HG03159 (cell line): Measurements from ENCODE around the gene SIRPA.
"Not testable (repeated sequence)": the region's sequence is repeated elsewhere in the genome, so short reads cannot be mapped to it uniquely, and the experiment has no call there.

ENCODE experiments used
- ATAC-seq: cut with Tn5 transposase; IDR thresholded peaks from one replicate; pipeline ENCODE4 v1.9.1; 2021; ENCODE audit warnings: mild to moderate bottlenecking, moderate library complexity; ENCODE audit not compliant: unreplicated experiment

The SIRPA gene

GRCh38 chr20:1905693-1906092 lies 10.5 kb downstream of the SIRPA start:
- ATAC-seq: no peak

DNA sequence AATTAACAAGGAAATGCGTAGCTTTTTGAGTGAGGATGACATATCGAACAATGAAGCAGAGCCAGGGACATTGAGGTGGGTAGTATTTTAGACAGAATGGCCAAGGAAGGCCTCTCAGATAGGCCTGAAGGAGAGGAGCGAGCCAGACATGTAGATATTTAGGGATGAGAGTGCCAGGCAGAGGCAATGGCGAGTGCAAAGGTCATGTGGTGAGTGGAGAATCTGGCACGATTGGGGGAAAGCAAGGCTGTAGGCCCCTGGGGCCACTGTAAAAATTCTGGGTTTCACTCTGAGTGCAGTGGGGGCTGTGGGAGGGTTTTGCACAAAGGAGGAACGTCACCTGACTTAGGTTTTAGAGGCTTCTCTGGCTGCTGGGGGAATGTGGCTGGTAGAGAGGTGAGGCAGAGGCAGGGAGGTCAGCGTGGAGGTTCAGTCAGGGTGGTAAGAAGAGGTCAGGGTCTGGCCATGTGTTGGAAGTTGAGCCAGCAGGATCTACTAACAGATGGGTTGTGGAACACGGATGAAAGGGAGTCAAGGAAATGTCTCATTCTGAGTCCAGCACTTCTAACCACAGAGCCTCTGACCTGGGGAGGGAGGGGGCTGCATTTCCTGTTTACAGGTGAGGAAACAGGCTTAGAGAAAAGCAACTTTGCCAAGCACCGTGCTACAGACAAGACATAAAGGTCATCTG lies 11.3 kb downstream of the SIRPA start:
- ATAC-seq: no peak

DNA sequence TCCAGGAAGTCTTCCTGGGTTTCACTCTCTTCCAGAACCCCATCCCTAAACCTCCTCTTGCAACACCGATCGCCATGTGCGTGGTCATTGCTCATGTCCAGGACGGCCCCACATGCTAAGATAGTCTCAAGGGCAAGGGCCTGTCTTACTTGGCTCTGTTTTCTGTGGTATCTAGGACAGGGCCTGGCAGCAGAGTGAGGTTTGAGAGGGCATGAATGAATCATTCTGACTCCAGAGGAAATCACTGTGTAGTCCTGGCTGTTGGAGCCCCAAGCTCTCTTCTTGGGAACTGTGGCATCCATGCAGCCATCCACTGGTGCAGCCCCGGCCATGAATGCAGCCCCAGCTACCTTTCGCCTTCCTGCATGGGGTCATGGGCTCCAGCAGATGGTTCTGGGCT lies 12.4 kb downstream of the SIRPA start:
- no peak for ATAC-seq

- no peak for ATAC-seq
These were observed 13.0 kb downstream of the SIRPA start for GRCh38 chr20:1908191-1908590.

GRCh38 chr20:1909097-1909496 lies 13.9 kb downstream of the SIRPA start:
- no peak for ATAC-seq

- ATAC-seq: no peak
These were observed 16.3 kb downstream of the SIRPA start for GRCh38 chr20:1911536-1911935.

- ATAC-seq: no peak
These were observed 16.8 kb downstream of the SIRPA start for GRCh38 chr20:1912053-1912452.

DNA sequence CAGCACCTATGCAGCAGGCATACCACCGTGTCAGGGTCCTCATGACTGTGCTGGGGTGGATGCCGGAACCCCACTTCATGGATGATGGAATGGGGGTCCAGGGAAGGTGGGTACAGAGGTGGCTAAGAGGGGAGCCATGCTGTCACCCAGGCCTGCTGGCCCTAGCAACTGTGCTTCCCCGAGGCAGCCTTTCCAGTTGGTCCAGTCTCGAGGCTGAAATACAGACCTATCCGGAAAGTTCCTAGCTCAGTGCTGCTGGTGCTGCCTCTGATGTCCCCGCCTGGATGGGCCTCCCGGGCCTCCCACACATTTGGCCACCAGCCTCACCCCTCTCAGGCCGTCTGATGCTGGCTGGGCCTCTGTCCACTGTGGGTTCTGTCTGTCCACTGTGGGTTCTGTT lies 17.4 kb downstream of the SIRPA start:
- ATAC-seq: no peak

- not testable (repeated sequence) for ATAC-seq
These were observed 20.0 kb downstream of the SIRPA start for GRCh38 chr20:1915233-1915632.

- ATAC-seq: no peak
These were observed 20.5 kb downstream of the SIRPA start for GRCh38 chr20:1915725-1916124.

DNA sequence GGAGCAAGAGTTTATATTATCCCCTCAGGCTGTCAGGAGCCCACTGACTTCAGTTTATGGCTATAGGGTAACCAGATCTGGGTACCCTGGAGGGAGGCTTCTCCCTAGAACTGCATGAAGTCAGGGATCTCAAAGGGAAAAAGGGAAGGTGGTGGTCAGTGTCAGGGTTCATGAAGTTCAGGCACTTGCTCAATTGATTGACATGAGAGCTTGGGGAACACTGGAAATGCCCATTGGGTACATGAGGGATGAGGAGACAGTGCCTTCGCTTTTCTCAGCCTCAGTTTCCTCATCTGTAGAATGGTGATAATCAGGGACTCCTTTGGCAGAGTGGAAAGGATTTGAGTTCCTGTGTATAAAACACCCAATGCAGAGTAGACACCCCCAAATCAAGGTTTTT lies 22.6 kb downstream of the SIRPA start:
- no peak for ATAC-seq

GRCh38 chr20:1918491-1919165 lies 23.4 kb downstream of the SIRPA start:
- ATAC-seq: no peak

- ATAC-seq: no peak
These were observed 25.0 kb downstream of the SIRPA start for GRCh38 chr20:1920252-1920651.

DNA sequence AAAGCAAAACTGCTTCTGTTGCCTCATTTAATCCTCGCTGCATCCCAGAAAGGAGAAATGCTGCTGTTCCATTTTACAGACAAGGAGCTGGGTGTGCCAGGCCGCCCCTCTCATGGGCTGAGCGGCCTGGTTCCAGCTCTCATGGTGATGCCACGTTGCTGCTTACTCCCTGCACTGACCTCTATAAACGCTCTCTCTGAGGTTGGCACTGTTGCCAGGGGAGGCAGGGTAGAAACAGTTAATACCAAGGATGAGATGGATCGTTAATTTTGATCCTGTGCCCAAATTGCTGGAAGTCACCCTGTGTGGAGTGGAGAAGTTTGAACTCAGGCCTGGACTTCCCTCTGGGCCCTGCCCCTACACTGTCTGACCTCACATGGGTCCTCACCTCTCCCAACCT lies 25.6 kb downstream of the SIRPA start:
- ATAC-seq: no peak

GRCh38 chr20:1921985-1922384 lies 26.8 kb downstream of the SIRPA start:
- ATAC-seq: not testable (repeated sequence)

DNA sequence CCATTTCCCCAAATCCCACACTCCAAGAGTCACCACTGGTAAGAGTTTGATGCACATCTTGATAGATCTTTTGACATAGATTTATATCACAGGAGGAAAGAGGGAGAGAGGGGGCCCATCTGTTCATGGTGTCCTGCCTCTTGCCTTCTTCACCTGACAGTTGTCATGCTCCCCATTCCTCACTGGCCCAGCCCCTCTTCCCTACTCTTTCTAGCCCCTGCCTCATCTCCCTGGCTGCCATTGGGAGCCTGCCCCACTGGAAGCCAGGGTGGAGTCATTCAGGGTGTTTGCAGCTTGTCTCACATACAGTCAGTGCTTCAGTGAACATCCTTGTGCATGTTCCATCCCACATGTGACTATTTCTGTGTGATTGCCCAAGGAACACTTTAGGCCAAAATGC lies 27.6 kb downstream of the SIRPA start:
- no peak for ATAC-seq

- ATAC-seq: no peak
These were observed 30.0 kb downstream of the SIRPA start for GRCh38 chr20:1924910-1925861.

- ATAC-seq: no peak
These were observed 31.0 kb downstream of the SIRPA start for GRCh38 chr20:1926237-1926636.

GRCh38 chr20:1927217-1927616 lies 32.0 kb downstream of the SIRPA start:
- ATAC-seq: no peak

DNA sequence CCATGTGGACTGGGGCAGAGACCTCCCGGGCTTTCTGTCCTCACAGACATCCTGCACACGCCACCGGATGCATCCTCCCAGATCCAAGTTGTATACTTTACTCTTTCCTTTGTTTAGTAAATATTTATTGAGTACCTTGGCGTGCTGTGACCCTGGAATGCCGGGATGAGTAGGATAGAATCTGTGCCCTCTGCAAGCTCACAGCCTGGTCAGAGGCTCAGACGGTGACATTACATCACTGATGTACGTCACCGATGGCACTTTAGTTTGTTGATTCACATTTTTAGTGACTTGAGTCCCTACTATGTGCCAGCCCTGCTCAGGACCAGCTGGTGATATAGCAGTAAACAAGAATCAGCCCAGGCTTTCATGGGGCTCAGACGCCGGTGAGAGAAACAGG lies 32.9 kb downstream of the SIRPA start:
- no peak for ATAC-seq

GRCh38 chr20:1928782-1929181 lies 33.6 kb downstream of the SIRPA start:
- no peak for ATAC-seq

DNA sequence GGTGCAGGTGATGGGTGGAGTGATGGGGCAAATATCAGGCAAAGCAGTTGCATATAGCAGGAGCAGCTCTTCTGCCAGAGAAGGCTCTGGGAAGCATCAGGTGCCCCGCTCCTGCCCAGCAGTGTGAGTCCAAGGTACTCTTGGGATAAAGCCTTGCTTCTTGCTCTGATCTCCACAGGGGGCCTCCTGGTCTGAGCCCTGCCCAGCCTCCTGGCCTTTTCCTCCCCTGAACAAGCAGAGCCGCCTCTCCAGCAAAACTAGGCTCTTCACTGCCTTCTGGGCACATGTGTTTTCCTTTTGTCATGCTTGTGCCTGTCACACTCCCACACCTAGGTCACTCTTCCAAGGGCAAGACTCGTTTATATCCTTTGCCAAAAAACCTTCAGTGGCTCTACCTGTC lies 34.3 kb downstream of the SIRPA start:
- no peak for ATAC-seq
